ENCODE measurements around the gene DOK5.
"Not testable (repeated sequence)": the region's sequence is repeated elsewhere in the genome, so short reads cannot be mapped to it uniquely, and the experiment has no call there.

DOK5 gene

GRCh38 chr20:54475334-54476168 is at the start of gene DOK5:
TSS of gene DOK5 (plus strand) at chr20:54475593. CDS start at chr20:54475947, 354 bp downstream.
- peak in 54 of 58 donors; percentile 5 to 89 (median 47) for DNase-seq

- no peak for DNase-seq
Measured at GRCh38 chr20:54429364-54429763, 46.0 kb upstream of the DOK5 start.

DNA sequence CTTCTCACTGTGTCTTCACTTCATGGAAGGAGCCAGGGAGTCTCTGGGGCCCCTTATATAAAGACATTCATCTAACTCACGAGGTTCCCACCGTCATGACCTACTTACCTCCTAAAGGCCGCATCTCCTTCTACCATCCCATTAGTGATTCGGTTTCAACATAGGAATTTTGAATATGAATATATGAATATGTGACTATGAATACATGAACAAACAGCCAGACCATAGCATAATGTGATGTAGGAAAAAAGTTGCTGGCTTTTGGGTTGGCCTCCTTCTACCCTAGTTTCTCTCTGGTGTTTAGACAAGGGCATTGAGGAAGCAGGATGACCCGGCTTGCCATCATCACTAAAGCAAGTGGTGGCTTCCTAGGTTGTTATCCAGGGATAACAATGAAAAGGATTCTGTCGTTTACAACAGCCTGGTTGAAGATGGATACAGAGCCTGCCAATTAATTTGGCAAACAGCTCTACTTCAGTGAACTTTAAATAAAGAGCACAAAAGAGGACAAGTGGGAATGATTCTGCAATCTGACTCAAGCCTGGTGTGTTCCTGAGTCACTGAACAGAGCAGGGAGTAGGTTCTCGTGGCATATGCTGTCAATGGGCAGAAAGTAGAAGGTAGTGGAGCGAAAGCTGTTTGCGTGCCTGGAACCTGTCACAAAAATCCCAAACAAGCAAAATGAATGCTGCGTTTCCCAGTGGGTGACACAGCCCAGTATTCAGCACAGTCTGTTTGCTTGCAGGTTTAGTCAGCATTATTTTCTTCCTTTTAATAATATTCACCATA is 44.0 kb upstream of the DOK5 start:
- DNase-seq, result peak in 9 of 58 donors; percentile 2 to 38 (median 16)

GRCh38 chr20:54432966-54433365 is 42.4 kb upstream of the DOK5 start:
- no peak for DNase-seq

DNA sequence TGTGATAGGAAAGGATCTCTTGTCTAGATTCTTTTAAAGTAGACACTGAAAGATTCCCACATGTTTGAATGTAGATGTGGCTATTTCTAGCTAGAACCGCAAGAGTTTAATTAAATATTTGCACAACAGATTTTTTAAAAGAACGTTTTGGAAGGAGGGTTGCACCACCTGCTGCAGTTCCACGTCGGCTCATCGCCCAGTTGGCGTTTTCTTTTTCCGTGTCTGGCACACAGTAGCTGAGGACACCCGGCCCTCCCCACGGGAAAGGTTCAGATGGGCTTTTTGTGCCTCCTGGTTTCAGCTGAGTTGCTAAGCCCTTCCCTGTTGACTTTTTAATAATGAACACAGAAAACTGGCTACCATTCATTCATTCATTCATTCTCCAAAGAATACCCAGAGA is 41.8 kb upstream of the DOK5 start:
- peak in 41 of 58 donors; percentile 1 to 66 (median 18) for DNase-seq

- no peak for DNase-seq
Measured at GRCh38 chr20:54434196-54434595, 41.2 kb upstream of the DOK5 start.

DNA sequence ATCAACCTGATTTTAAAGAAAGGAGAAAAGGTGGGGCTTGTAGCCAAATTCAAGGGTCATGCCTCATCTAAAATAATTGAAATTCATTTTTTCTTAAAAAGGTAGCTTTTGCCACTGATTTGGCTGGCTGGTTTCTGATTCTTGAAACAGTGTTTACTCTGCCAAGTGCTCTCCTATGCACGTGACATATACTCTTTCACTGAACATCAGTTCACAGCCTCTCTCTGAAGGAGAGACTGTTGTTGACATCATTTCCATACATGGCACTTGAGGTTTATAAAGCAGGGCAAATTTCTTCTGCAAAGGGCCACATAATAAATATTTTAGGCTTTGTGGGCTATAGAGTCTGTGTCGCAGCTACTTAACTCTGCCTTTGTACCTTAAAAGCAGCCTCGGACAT is 40.4 kb upstream of the DOK5 start:
- DNase-seq, result no peak

- DNase-seq, result not testable (repeated sequence)
Measured at GRCh38 chr20:54436410-54436809, 39.0 kb upstream of the DOK5 start.

DNA sequence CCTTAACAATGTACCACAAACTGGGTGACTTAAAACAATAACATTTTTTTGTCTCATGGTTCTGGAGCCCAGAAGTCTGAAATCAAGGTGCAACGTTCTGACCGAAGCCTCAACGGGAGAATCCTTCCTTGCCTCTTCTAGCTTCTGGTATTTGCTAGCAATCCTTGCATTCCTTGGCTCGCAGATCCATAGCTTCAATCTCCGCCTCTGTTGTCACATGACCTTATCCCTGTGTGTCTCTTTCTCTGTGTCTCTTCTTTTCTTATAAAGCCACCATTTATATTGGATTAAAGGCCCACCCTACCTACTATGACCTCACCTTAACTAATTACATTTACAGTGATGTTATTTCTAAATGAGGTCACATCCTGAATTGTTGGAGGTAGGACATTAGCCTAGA is 37.2 kb upstream of the DOK5 start:
- DNase-seq, result no peak

GRCh38 chr20:54450207-54450606 is 25.2 kb upstream of the DOK5 start:
- DNase-seq, result no peak

DNA sequence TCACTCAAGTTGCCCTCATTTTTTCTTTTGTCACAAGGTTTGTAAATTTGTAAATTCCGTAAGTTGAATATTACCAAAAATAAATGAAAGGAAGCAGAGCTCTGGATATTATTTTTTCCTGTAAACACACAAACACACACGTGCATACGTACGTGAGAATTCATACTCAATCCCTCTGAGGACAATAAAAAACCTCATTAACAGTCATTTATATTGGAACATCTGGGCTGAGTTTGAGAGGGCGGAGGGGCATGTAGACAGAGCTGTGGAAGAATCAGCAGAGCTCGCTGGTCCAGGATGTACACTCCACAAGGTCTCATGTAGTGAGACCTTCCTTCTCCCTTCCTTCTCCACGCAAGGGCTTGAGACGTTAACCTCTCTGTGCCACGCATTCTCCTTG is 24.2 kb upstream of the DOK5 start:
- DNase-seq, result no peak

DNA sequence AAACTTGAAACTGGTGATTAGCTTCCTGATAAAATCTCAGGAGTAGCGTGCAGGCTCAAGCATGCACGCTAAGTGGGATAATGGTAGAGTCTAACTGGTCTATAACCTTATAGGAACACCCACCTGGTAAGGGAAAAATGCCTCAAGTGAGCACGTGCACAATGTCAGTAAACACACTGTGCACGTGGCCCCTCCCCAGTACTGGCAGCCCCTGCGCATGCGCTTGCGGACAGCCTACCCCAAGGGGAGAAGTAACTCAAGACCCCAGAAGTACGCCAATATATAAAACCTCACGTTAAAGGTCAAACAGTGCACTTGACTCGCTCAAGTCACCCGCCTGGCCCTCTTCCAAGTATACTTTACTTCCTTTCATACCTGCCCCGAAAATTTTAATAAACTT is 23.1 kb upstream of the DOK5 start:
- no peak for DNase-seq

DNA sequence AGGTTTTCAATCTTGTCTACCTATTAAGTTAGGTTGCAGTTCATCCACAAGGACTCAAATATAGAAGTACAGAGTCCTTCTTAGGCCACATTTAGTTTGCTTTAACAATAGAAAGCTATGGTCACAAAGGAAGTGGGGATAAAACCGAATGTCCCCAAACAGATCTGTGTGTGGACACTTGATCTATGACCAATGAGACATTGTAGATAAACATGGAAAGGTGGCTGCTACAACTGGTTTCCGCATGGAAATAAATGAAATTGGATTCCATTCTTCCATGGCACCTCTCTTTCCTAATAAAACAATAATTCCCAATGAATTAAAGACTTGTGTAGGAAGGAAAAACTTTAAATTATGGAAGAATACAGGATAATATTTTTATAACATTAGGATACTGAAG is 20.4 kb upstream of the DOK5 start:
- DNase-seq, result no peak

- DNase-seq, result no peak
Measured at GRCh38 chr20:54456423-54456822, 19.0 kb upstream of the DOK5 start.

- no peak for DNase-seq
Measured at GRCh38 chr20:54456961-54457360, 18.4 kb upstream of the DOK5 start.

- DNase-seq, result no peak
Measured at GRCh38 chr20:54458219-54458618, 17.2 kb upstream of the DOK5 start.

GRCh38 chr20:54459279-54459678 is 16.1 kb upstream of the DOK5 start:
- no peak for DNase-seq

- no peak for DNase-seq
Measured at GRCh38 chr20:54464003-54464402, 11.4 kb upstream of the DOK5 start.

- no peak for DNase-seq
Measured at GRCh38 chr20:54466127-54466526, 9.3 kb upstream of the DOK5 start.

- no peak for DNase-seq
Measured at GRCh38 chr20:54467622-54468021, 7.8 kb upstream of the DOK5 start.

DNA sequence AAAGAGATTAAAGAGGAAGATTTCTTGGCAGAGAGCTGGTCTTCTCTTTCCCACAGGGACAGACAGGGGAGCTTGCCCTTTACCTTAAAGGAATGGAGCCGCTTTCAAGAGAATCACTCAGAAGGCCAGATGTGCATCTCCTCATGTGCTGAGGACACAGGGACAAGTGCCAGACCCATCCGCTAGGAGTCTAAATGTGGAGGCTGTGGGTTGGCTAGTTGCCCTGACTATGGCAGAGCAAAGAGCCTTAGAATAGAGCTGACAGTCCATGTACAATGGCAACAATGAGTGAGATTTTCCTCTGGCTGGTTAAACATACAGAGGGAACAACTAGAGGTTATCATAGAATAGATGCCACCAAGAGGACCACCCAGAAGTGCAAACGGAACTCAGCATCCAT is 7.3 kb upstream of the DOK5 start:
- DNase-seq, result peak in 1 of 58 donors; percentile 2

DNA sequence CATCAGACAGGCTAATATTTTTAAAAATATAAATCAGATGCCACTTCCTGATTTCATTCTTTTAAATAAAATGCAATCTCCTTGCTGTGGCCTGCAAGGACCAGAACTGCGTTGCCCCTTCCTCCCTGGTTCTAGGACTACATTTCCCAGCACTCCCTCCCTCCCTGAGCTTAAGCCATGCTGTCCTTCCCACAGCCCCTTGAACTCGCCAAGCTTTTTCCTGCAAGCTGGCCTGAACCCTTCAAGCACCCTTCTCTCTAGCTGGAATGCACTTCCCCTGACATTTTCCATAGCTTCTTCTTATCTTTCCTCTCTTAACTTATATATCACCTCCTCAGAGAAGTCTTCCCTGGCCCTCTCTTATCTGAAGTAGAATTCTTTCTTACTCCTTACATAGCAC is 6.1 kb upstream of the DOK5 start:
- no peak for DNase-seq

DNA sequence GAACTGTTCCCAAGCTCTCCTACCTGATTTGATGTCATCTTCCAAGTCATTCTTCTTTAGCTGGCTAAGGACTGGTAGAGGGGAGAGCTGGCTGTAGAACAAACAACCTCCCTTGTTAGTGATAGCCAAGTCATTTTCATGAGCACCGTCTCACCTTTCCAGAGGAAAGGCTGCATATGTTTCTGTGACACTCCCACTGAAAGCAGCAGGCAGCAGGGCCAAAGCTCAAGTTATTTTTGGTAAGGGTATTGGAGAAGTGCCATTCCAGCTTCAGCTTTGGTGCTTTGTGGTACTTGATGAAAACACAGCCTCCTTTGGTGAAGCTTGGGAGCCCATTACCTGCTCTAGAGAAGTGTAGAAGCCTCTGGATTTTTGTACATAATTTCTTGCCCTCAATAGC is 5.4 kb upstream of the DOK5 start:
- DNase-seq, result no peak
